Measurements from ENCODE around the gene IL36RN. TPM values are rescaled to one million over a fixed set of nuclear protein-coding genes. Genes with fewer than 3 reads are reported as not detected.

The IL36RN gene
- polyA plus RNA-seq, 4 donors = not detected

Other genes starting within 250 kb of the IL36RN start
- gene IL1B, start 222.4 kb upstream of the IL36RN start, polyA plus RNA-seq = 1 to 10 TPM; 2.7 to 5.3 (median 3.1) TPM
- gene IL37, start 148.0 kb upstream of the IL36RN start, polyA plus RNA-seq = 1 to 10 TPM in 1 of 4 donors, not detected in 3; 1.6 TPM
- under 1 TPM in 1 of 4 donors, not detected in 3; 0.50 TPM for gene IL36G, start 81.2 kb upstream of the IL36RN start, polyA plus RNA-seq
- under 1 TPM in 1 of 4 donors, not detected in 3; 0.09 TPM for gene IL36A, start 53.7 kb upstream of the IL36RN start, polyA plus RNA-seq
- gene IL36B, start 6.3 kb upstream of the IL36RN start, polyA plus RNA-seq = not detected
- gene IL1F10, start 8.8 kb downstream of the IL36RN start, polyA plus RNA-seq = under 1 TPM in 1 of 4 donors, not detected in 3; 0.25 TPM
- gene IL1RN, start 68.4 kb downstream of the IL36RN start, polyA plus RNA-seq = 10 to 100 TPM in 3 of 4 donors, under 1 TPM in 1; 0.44 to 69.8 (median 24.3) TPM
- 10 to 100 TPM; 24.7 to 39.2 (median 32.7) TPM for gene PSD4, start 114.8 kb downstream of the IL36RN start, polyA plus RNA-seq
- 1 to 10 TPM in 3 of 4 donors, under 1 TPM in 1; 0.45 to 5.5 (median 2.5) TPM for gene PAX8, start 219.7 kb downstream of the IL36RN start, polyA plus RNA-seq